Colonic mucosa (tissue), 4 donors: Measurements from ENCODE around the gene VPS9D1. TPM values are rescaled to one million over a fixed set of nuclear protein-coding genes. Genes with fewer than 3 reads are reported as not detected.

Source experiments
- DNase-seq: peaks from one replicate; pipeline ENCODE4 v3.0.0-alpha.2; 2020
- H3K27ac ChIP-seq: fragments of 200-600 bp; one replicate; pipeline ENCODE4 v1.8.0; 2021
- H3K27me3 ChIP-seq: fragments of 200-600 bp; one replicate; pipeline ENCODE4 v1.8.0; 2021
- H3K36me3 ChIP-seq: fragments of 200-600 bp; one replicate; pipeline ENCODE4 v1.8.0; 2021
- H3K4me1 ChIP-seq: fragments of 200-600 bp; one replicate; pipeline ENCODE4 v1.8.0; 2021; ENCODE audit warnings: mild to moderate bottlenecking
- H3K4me3 ChIP-seq: fragments of 200-600 bp; one replicate; pipeline ENCODE4 v1.8.0; 2021
- H3K9ac ChIP-seq, 2 donors: one replicate each; pipeline ENCODE4 v1.7.0; 2013; ENCODE audit warnings: control low read depth in 2 of 2, low read depth in 2 of 2, low read length in 2 of 2
- H3K9me3 ChIP-seq: fragments of 200-600 bp; one replicate; pipeline ENCODE4 v1.8.0; 2021
- CTCF ChIP-seq: fragments of 200-600 bp; IDR thresholded peaks from one replicate; pipeline ENCODE4 v1.8.0; 2022; ENCODE audit warnings: antibody characterized with exemption, mild to moderate bottlenecking
- intact Hi-C: fragments of 100-400 bp; cut with DNase I; formaldehyde crosslinking; loops from one replicate; pipeline ENCODE4 v1.14.1; 2022
- total RNA-seq, 2 donors: library from RNA; stranded (reverse); fragmentation: NEBNext Ultra II Directional in 1 of 2; extraction: Animal tissue kit (Norgen Biotek cat#: 25700) in 1 of 2; gene quantifications; one replicate each; pipeline ENCODE4 v1.2.1, GENCODE V29; 2021
- donor health status: healthy.
- donor health status: DM: no; HTN: no; CAD: no.
- donor health status: DM: no; HTN: no; CAD: no.

VPS9D1 gene
- total RNA-seq, 2 donors from 2014 or later = 11.9 to 12.7 TPM

- intact Hi-C loops = no loop called here
Measured at GRCh38 chr16:89720551-89720812, 216 bp downstream of the VPS9D1 start.

GRCh38 chr16:89717688-89718505, 2.8 kb downstream of the VPS9D1 start:
- DNase-seq = no peak

More at GRCh38 chr16:89720551-89720812, 216 bp downstream of the VPS9D1 start:
- no peaks in the 10 kb centered on the region for H3K27me3 ChIP-seq
- peak overlapping the region; percentile 94 for H3K4me3 ChIP-seq
- H3K9ac ChIP-seq = peak overlapping the region; percentile 78 to 93
- peak overlapping the region; percentile 88 for H3K27ac ChIP-seq
- H3K36me3 ChIP-seq = peaks cover 10% of the 10 kb centered on the region
- DNase-seq = peak; percentile 74
- peaks cover 15% of the 10 kb centered on the region for H3K4me1 ChIP-seq
- TF ChIP-seq CTCF = no peak
- no peaks in the 10 kb centered on the region for H3K9me3 ChIP-seq

GRCh38 chr16:89716916-89717687, 3.6 kb downstream of the VPS9D1 start:
- H3K27ac ChIP-seq = no peak overlapping the region
- H3K4me3 ChIP-seq = no peak overlapping the region
- no peaks in the 10 kb centered on the region for H3K27me3 ChIP-seq
- H3K36me3 ChIP-seq = no peaks in the 10 kb centered on the region
- H3K9ac ChIP-seq = no peak overlapping the region
- no peaks in the 10 kb centered on the region for H3K9me3 ChIP-seq
- no peak for DNase-seq
- H3K4me1 ChIP-seq = peaks cover 11% of the 10 kb centered on the region
- intact Hi-C loops = no loop called here
- no peak for TF ChIP-seq CTCF

More at GRCh38 chr16:89717688-89718505, 2.8 kb downstream of the VPS9D1 start:
- H3K4me1 ChIP-seq = peaks cover 8% of the 10 kb centered on the region
- H3K27ac ChIP-seq = no peak overlapping the region
- H3K36me3 ChIP-seq = no peaks in the 10 kb centered on the region
- no peak overlapping the region for H3K4me3 ChIP-seq
- no peak overlapping the region for H3K9ac ChIP-seq
- no peak for TF ChIP-seq CTCF
- no peaks in the 10 kb centered on the region for H3K27me3 ChIP-seq
- intact Hi-C loops = no loop called here
- no peaks in the 10 kb centered on the region for H3K9me3 ChIP-seq

GRCh38 chr16:89716493-89716892, 4.2 kb downstream of the VPS9D1 start:
- Histone ChIP-seq H3K36me3 (no peaks in the 10 kb centered on the region), H3K9me3 (no peaks in the 10 kb centered on the region), H3K27me3 (no peaks in the 10 kb centered on the region), H3K9ac (no peak overlapping the region), H3K4me3 (no peak overlapping the region), H3K27ac (no peak overlapping the region), H3K4me1 (peaks cover 14% of the 10 kb centered on the region)
- intact Hi-C loops = no loop called here
- TF ChIP-seq CTCF = no peak
- DNase-seq = no peak

GRCh38 chr16:89712274-89712781, 8.4 kb downstream of the VPS9D1 start:
- H3K9ac ChIP-seq = peak overlapping the region in 1 of 2 donors; percentile 63
- H3K4me1 ChIP-seq = peaks cover 5% of the 10 kb centered on the region
- no peak overlapping the region for H3K27ac ChIP-seq
- no peaks in the 10 kb centered on the region for H3K36me3 ChIP-seq
- H3K4me3 ChIP-seq = peak overlapping the region; percentile 40
- no peak for TF ChIP-seq CTCF
- no peaks in the 10 kb centered on the region for H3K9me3 ChIP-seq
- intact Hi-C loops = no loop called here
- no peak for DNase-seq
- no peaks in the 10 kb centered on the region for H3K27me3 ChIP-seq
